K562 (cell line): ENCODE results near the gene MAP3K19. TPM values are rescaled to one million over a fixed set of nuclear protein-coding genes. Genes with fewer than 3 reads are reported as not detected.

ENCODE experiments used
- ATAC-seq: fragments of 200-7000 bp; cut with Tn5 transposase; 3 replicates; pipeline ENCODE4 v1.9.1; 2020; ENCODE audit warnings: moderate library complexity
- BruUV-seq: library from RNA; stranded (reverse); fragments of 400-500 nt; replicated peaks from 2 replicates; lab custom pipeline; 2021; lab: Mats Ljungman, UMichigan
- CTCF ChIA-PET: fragments of 300-600 bp; formaldehyde crosslinking; extraction: SDS; loops from one replicate; lab custom pipeline; 2021; ENCODE audit warnings: low intra/inter-chr PET ratio; lab: Yijun Ruan, JAX
- POLR2A ChIA-PET: fragments of 300-600, 350-650 bp; sonication (Branson Sonifier 250); formaldehyde crosslinking; extraction: SDS; loops from one replicate; lab custom pipeline; 2021; ENCODE audit warnings: antibody characterized with exemption, inconsistent platforms; lab: Yijun Ruan, JAX
- DNase-seq, 4 experiments: peaks; one replicate each; pipeline versions ENCODE4 v3.0.0 to v3.0.0-alpha.2; 2011 to 2018; ENCODE audit warnings: low spot score in 3 of 4, mixed read lengths in 3 of 4; ENCODE audit errors: extremely low read depth in 1 of 4
- FAIRE-seq: peaks from 2 replicates; lab custom pipeline; 2011; peaks lifted over from hg19 to GRCh38; lab: Jason Lieb, UNC
- H2AFZ ChIP-seq: 2 replicates; pipeline ENCODE4 v1.6.0; 2011; ENCODE audit warnings: low read depth, low read length, control low read depth, inconsistent platforms
- H3K27ac ChIP-seq: fragments of 200-600 bp; 3 replicates; pipeline ENCODE4 v1.8.0; 2011; ENCODE audit warnings: low read depth, mild to moderate bottlenecking, control low read depth, inconsistent platforms, low read length, moderate library complexity, mixed read lengths; ENCODE audit errors: extremely low read depth
- H3K27me3 ChIP-seq, 2 experiments: fragments of 300-600 bp in 1 of 2; 2 replicates in 1 of 2; 3 replicates in 1 of 2; pipeline versions ENCODE4 v1.6.0 to v1.8.0; 2011; ENCODE audit warnings: inconsistent platforms in 2 of 2, low read length in 2 of 2, mild to moderate bottlenecking in 1 of 2, mixed read lengths in 1 of 2, moderate library complexity in 1 of 2; ENCODE audit not compliant: control insufficient read depth in 2 of 2, insufficient read depth in 2 of 2
- H3K36me3 ChIP-seq: fragments of 300-600 bp; 3 replicates; pipeline ENCODE4 v1.8.0; 2011; ENCODE audit warnings: mild to moderate bottlenecking, low read length, inconsistent platforms; ENCODE audit not compliant: control insufficient read depth, insufficient read depth
- H3K4me1 ChIP-seq, 2 experiments: fragments of 200-600 bp in 1 of 2; replicated peaks in 1 of 2; 2 replicates in 1 of 2; 3 replicates in 1 of 2; pipeline versions ENCODE4 v1.5.1 to v1.8.0; 2011; ENCODE audit warnings: inconsistent platforms in 2 of 2, low read length in 2 of 2, mild to moderate bottlenecking in 1 of 2, mixed read lengths in 1 of 2, moderate library complexity in 1 of 2; ENCODE audit not compliant: control insufficient read depth in 2 of 2, insufficient read depth in 2 of 2
- H3K4me2 ChIP-seq: 2 replicates; pipeline ENCODE4 v1.6.1; 2011; ENCODE audit warnings: low read length, control low read depth, inconsistent platforms, mixed read lengths; ENCODE audit not compliant: insufficient read depth
- H3K4me3 ChIP-seq: fragments of 200-600 bp; sonication (generic), shearing (Covaris generic); 2 replicates; pipeline ENCODE4 v1.5.1; 2016; ENCODE audit warnings: control low read depth, inconsistent platforms
- H3K79me2 ChIP-seq: fragments of 200-600 bp; 3 replicates; pipeline ENCODE4 v1.8.0; 2011; ENCODE audit warnings: low read length, inconsistent platforms; ENCODE audit not compliant: control insufficient read depth, insufficient read depth
- H3K9ac ChIP-seq, 2 experiments: 2 replicates each; pipeline versions ENCODE4 v1.6.0 to v1.6.1; 2011; ENCODE audit warnings: low read depth in 2 of 2, low read length in 2 of 2, control low read depth in 1 of 2, inconsistent platforms in 1 of 2, mild to moderate bottlenecking in 1 of 2, mixed read lengths in 1 of 2; ENCODE audit not compliant: insufficient read depth in 1 of 2
- H3K9me1 ChIP-seq: one replicate; pipeline ENCODE4 v1.6.0; 2011; ENCODE audit warnings: inconsistent platforms, mild to moderate bottlenecking, low read length, moderate library complexity; ENCODE audit not compliant: control insufficient read depth, insufficient read depth
- H3K9me3 ChIP-seq: replicated peaks from 2 replicates; pipeline ENCODE4 v1.5.1; 2011; ENCODE audit warnings: low read depth, low read length, inconsistent platforms; ENCODE audit not compliant: control insufficient read depth, insufficient read depth
- H4K20me1 ChIP-seq: replicated peaks from 2 replicates; pipeline ENCODE4 v1.6.1; 2011; ENCODE audit warnings: low read length, inconsistent platforms, mixed read lengths; ENCODE audit not compliant: control insufficient read depth, insufficient read depth
- BMI1 ChIP-seq: fragments of 150-350 bp; IDR thresholded peaks from 2 replicates; pipeline ENCODE4 v1.6.1; 2014; ENCODE audit warnings: low read length
- CTCF ChIP-seq, 3 experiments: IDR thresholded peaks in 2 of 3; conservative IDR thresholded peaks in 1 of 3; 2 replicates each; pipeline ENCODE4 v1.5.1; 2011 to 2012; ENCODE audit warnings: low read length in 3 of 3, mild to moderate bottlenecking in 3 of 3, control low read depth in 2 of 3, improper control_type of control experiment in 1 of 3, inconsistent platforms in 1 of 3, low read depth in 1 of 3, mixed read lengths in 1 of 3, moderate library complexity in 1 of 3; ENCODE audit not compliant: insufficient read depth in 2 of 3
- DEAF1 ChIP-seq: fragments of 450-650 bp; formaldehyde crosslinking; IDR thresholded peaks from 2 replicates; pipeline ENCODE4 v1.4.0; 2020; ENCODE audit warnings: mild to moderate bottlenecking, moderate library complexity
- FIP1L1 ChIP-seq: fragments of 200-400 bp; formaldehyde crosslinking; IDR thresholded peaks from 2 replicates; pipeline ENCODE4 v1.6.1; 2018; ENCODE audit warnings: mild to moderate bottlenecking, low read depth, low read length; ENCODE audit not compliant: poor library complexity, severe bottlenecking
- KDM1A ChIP-seq, 2 experiments: fragments of 450-650 bp; IDR thresholded peaks; 2 replicates each; pipeline ENCODE4 v1.6.1; 2016; ENCODE audit warnings: mild to moderate bottlenecking in 2 of 2
- RAD21 ChIP-seq, 2 experiments: fragments of 250-450 bp in 1 of 2; fragments of 450-650 bp in 1 of 2; sonication (Bioruptor Pico) in 1 of 2; formaldehyde crosslinking in 1 of 2; IDR thresholded peaks in 1 of 2; conservative IDR thresholded peaks in 1 of 2; 2 replicates each; pipeline versions ENCODE4 v1.4.0 to v1.8.0; 2020 to 2022; ENCODE audit warnings: mild to moderate bottlenecking in 2 of 2, moderate library complexity in 1 of 2
- SMC3 ChIP-seq: conservative IDR thresholded peaks from 2 replicates; pipeline ENCODE4 v1.6.1; 2011; ENCODE audit warnings: low read depth, low read length, improper control_type of control experiment; ENCODE audit not compliant: insufficient read depth
- WGBS: fragments of 100-300 bp; shearing (Covaris generic); methylation state at CpG from one replicate; pipeline ENCODE4 v1.1.6; 2016; ENCODE audit warnings: low coverage, mixed read lengths; ENCODE audit not compliant: insufficient coverage; ENCODE audit errors: missing lambda C conversion rate; 5-methylcytosine and 5-hydroxymethylcytosine counted together
- in situ Hi-C: fragments of 300-500 bp; cut with MboI; formaldehyde crosslinking; loops from 4 replicates; pipeline ENCODE4 v1.15.0; 2018; ENCODE audit warnings: inconsistent platforms, mixed read lengths
- intact Hi-C: fragments of 100-400 bp; cut with micrococcal nuclease; formaldehyde crosslinking; loops from 2 replicates; pipeline ENCODE4 v1.14.2; 2022
- polyA plus RNA-seq, 8 experiments: library from polyadenylated mRNA; depleted of rRNA in 4 of 8; stranded (reverse) in 5 of 8; unstranded in 3 of 8; fragments of >200 nt; fragmentation: Nextera tagmentation in 2 of 8; fragmentation: Illumina TruSeq in 1 of 8; extraction: Ambion mirVana in 2 of 8; extraction: Trizol in 1 of 8; gene quantifications; 2 replicates each; pipeline versions ENCODE4 v1.2.1 to v1.2.3, GENCODE V29; 2011 to 2014; ENCODE audit warnings: inconsistent platforms in 1 of 8, missing spikeins in 1 of 8
- total RNA-seq, 7 experiments: library from RNA; depleted of rRNA in 6 of 7; stranded (reverse); fragments of >200 nt in 6 of 7; fragmentation: Illumina TruSeq in 2 of 7; extraction: Trizol in 2 of 7; gene quantifications; 2 replicates each; pipeline versions ENCODE4 v1.2.1 to v1.2.3, GENCODE V29; 2011 to 2021; ENCODE audit warnings: low replicate concordance in 1 of 7

The MAP3K19 gene
- total and polyA plus RNA-seq, 9 of the 15 experiments (the other 6 are each of a cell fraction or from before 2014, with no cell fraction given) = 0.29 TPM; not detected in 8

- H3K36me3 ChIP-seq = no peaks in the 10 kb centered on the region
- no peaks in the 10 kb centered on the region for H3K4me1 ChIP-seq
- no peaks in the 10 kb centered on the region for H3K79me2 ChIP-seq
- H4K20me1 ChIP-seq = no peaks in the 10 kb centered on the region
- POLR2A ChIA-PET = interaction anchor here (0.9 kb wide), 1 partner anchor 11 kb away, joined by 3 read pairs; no protein-coding TSS in a partner anchor
- peak; percentile 20 to 43 (median 38) for DNase-seq
- no peaks in the 10 kb centered on the region for H3K9me1 ChIP-seq
- no peak overlapping the region for H3K4me3 ChIP-seq
- peaks cover 8 to 9% of the 10 kb centered on the region in 2 experiments; a peak in 3 of 5 replicates for H3K27me3 ChIP-seq
- CTCF ChIA-PET = interaction anchor here (0.6 to 2.1 kb wide), 3 partner anchors 18 to 809 kb away, joined by 3 to 14 read pairs (median 4); no protein-coding TSS in a partner anchor
- no peak overlapping the region for H3K27ac ChIP-seq
- H3K9me3 ChIP-seq = no peaks in the 10 kb centered on the region; the same call in 1 of the 2 replicates
- in situ Hi-C loops (loop anchor here (25.0 kb wide), 1 partner anchor 1398 kb away; no protein-coding TSS in a partner anchor), intact Hi-C loops (loop anchor here (1.0 kb wide), 1 partner anchor 808 kb away; no protein-coding TSS in a partner anchor)
- BruUV-seq = no TSS peak
- no peak overlapping the region for H3K4me2 ChIP-seq
- peak; percentile 82 for ATAC-seq
- WGBS = 0% methylated on average over 3 of the region's 3 CpGs
- FAIRE-seq = peak; percentile 54
- no peak overlapping the region for H2AFZ ChIP-seq
- no peak overlapping the region for H3K9ac ChIP-seq
- TF ChIP-seq KDM1A (IDR thresholded peaks at IDR 0.05) (no peak), BMI1 (0 out of 2 replicates have a peak, but pooled peaks have one; percentile 32), DEAF1 (CRISPR knock-in tag) (peak; percentile 52), CTCF (IDR thresholded peaks at IDR 0.05 in 2 of 3, conservative IDR thresholded peaks at IDR 0.05 in 1 of 3; ENCODE audit: insufficient read depth in 2 of 3, low read depth in 1 of 3, low read length in 3 of 3) (peak in 2 of 3 experiments; percentile 34 to 64; a peak in 5 of 6 replicates), FIP1L1 (no peak), SMC3 (0 out of 2 replicates have a peak, but pooled peaks have one; percentile 9), RAD21 (CRISPR knock-in tag; conservative IDR thresholded peaks at IDR 0.05 in 1 of 2, IDR thresholded peaks at IDR 0.05 in 1 of 2) (peak; percentile 62 to 75)
Observed at GRCh38 chr2:134988994-134989605, 58.1 kb downstream of the MAP3K19 start.
